ENCODE measurements around the gene ZNF595.
"Not testable (repeated sequence)": the region's sequence is repeated elsewhere in the genome, so short reads cannot be mapped to it uniquely, and the experiment has no call there.

The ZNF595 gene

GRCh38 chr4:52804-53479 is at the start of gene ZNF595:
Gene ZNF595, plus strand, starts transcription at chr4:53321. Its CDS starts 168 bp downstream, at chr4:53489.
- DNase-seq: not testable (repeated sequence)

- not testable (repeated sequence) for DNase-seq
Observed at GRCh38 chr4:9937-10870, 42.9 kb upstream of the ZNF595 start.

GRCh38 chr4:11095-11815 is 41.9 kb upstream of the ZNF595 start:
- DNase-seq: not testable (repeated sequence)

- DNase-seq: not testable (repeated sequence)
Observed at GRCh38 chr4:11816-12417, 41.2 kb upstream of the ZNF595 start.

GRCh38 chr4:18128-18527 is 35.0 kb upstream of the ZNF595 start:
- DNase-seq: not testable (repeated sequence)

- not testable (repeated sequence) for DNase-seq
Observed at GRCh38 chr4:18589-18988, 34.5 kb upstream of the ZNF595 start.

GRCh38 chr4:22882-23281 is 30.2 kb upstream of the ZNF595 start:
- not testable (repeated sequence) for DNase-seq

- not testable (repeated sequence) for DNase-seq
Observed at GRCh38 chr4:24359-24758, 28.8 kb upstream of the ZNF595 start.

GRCh38 chr4:27501-27900 is 25.6 kb upstream of the ZNF595 start:
- DNase-seq: not testable (repeated sequence)

- DNase-seq: not testable (repeated sequence)
Observed at GRCh38 chr4:28767-29542, 24.2 kb upstream of the ZNF595 start.

GRCh38 chr4:33314-33713 is 19.8 kb upstream of the ZNF595 start:
- DNase-seq: not testable (repeated sequence)

- DNase-seq: not testable (repeated sequence)
Observed at GRCh38 chr4:36559-37415, 16.3 kb upstream of the ZNF595 start.

GRCh38 chr4:38202-38601 is 14.9 kb upstream of the ZNF595 start:
- DNase-seq: not testable (repeated sequence)

- not testable (repeated sequence) for DNase-seq
Observed at GRCh38 chr4:43375-43774, 9.7 kb upstream of the ZNF595 start.

GRCh38 chr4:51253-51652 is 1.9 kb upstream of the ZNF595 start:
- not testable (repeated sequence) for DNase-seq

GRCh38 chr4:51655-52277 is 1.4 kb upstream of the ZNF595 start:
- DNase-seq: not testable (repeated sequence)

GRCh38 chr4:53521-53920 is 400 bp downstream of the ZNF595 start:
- DNase-seq: not testable (repeated sequence)

- not testable (repeated sequence) for DNase-seq
Observed at GRCh38 chr4:64733-65132, 11.6 kb downstream of the ZNF595 start.

GRCh38 chr4:71830-72229 is 18.7 kb downstream of the ZNF595 start:
- no peak for DNase-seq

GRCh38 chr4:85951-86350 is 32.8 kb downstream of the ZNF595 start:
- no peak for DNase-seq
